Mesothelial cell of epicardium (in vitro differentiated cells): Measurements from ENCODE around the gene OPHN1. TPM values are rescaled to one million over a fixed set of nuclear protein-coding genes. Genes with fewer than 3 reads are reported as not detected.
"Not testable (repeated sequence)": the region's sequence is repeated elsewhere in the genome, so short reads cannot be mapped to it uniquely, and the experiment has no call there.

ENCODE experiments used
- DNase-seq, 2 experiments: peaks; one replicate each; pipeline ENCODE4 v3.0.0; 2021; ENCODE audit warnings: low spot score in 2 of 2; ENCODE audit not compliant: unreplicated experiment in 2 of 2
- H3K27ac Mint-ChIP-seq: 2 replicates; pipeline ENCODE4 v1.8.0; 2021; ENCODE audit warnings: mixed read lengths
- H3K27me3 Mint-ChIP-seq: 2 replicates; pipeline ENCODE4 v1.8.0; 2021; ENCODE audit warnings: low read depth, mixed read lengths
- H3K36me3 Mint-ChIP-seq: 2 replicates; pipeline ENCODE4 v1.8.0; 2021; ENCODE audit warnings: mixed read lengths
- H3K4me1 Mint-ChIP-seq: 2 replicates; pipeline ENCODE4 v1.8.0; 2021; ENCODE audit warnings: mixed read lengths
- H3K4me3 Mint-ChIP-seq: 2 replicates; pipeline ENCODE4 v1.8.0; 2021; ENCODE audit warnings: mild to moderate bottlenecking, moderate library complexity, mixed read lengths
- H3K9me3 Mint-ChIP-seq: 2 replicates; pipeline ENCODE4 v1.8.0; 2021; ENCODE audit warnings: mixed read lengths
- total RNA-seq: library from RNA; stranded (reverse); gene quantifications from 3 replicates; pipeline ENCODE4 v1.2.1, GENCODE V29; 2021
- TF ChIP-seq, protein P1 (sequence below): fragments of 200-600 bp; sonication (generic); IDR thresholded peaks from one replicate; pipeline ENCODE4 v1.5.0; 2021; ENCODE audit warnings: antibody characterized with exemption; ENCODE audit not compliant: unreplicated experiment

Gene OPHN1
- total RNA-seq, 1 donor from 2014 or later, result 8.6 TPM

DNA sequence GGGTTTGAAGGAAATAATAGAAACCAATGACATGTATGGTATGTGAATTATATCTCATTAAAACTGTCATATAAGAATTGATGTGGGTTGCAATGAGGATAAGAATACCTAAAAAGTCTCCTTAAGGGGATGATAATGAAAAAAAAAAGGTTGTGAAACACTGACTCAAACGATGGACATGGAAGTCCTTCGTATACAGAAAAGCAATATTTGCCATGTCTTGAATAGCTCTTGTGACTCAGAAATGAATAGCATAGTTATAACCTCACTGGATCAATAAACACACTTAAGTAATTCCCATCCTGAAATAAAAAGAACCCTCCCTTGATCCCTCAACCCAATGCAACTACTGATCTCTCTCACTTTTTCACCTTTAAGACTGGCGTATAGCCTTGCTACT, 89.7 kb downstream of the OPHN1 start:
- H3K27ac Mint-ChIP-seq, result no peak overlapping the region
- no peak overlapping the region for H3K4me3 Mint-ChIP-seq
- no peaks in the 10 kb centered on the region for H3K4me1 Mint-ChIP-seq
- DNase-seq, result no peak
- no peaks in the 10 kb centered on the region for H3K36me3 Mint-ChIP-seq
- H3K27me3 Mint-ChIP-seq, result no peaks in the 10 kb centered on the region
- TF ChIP-seq, protein P1, sequence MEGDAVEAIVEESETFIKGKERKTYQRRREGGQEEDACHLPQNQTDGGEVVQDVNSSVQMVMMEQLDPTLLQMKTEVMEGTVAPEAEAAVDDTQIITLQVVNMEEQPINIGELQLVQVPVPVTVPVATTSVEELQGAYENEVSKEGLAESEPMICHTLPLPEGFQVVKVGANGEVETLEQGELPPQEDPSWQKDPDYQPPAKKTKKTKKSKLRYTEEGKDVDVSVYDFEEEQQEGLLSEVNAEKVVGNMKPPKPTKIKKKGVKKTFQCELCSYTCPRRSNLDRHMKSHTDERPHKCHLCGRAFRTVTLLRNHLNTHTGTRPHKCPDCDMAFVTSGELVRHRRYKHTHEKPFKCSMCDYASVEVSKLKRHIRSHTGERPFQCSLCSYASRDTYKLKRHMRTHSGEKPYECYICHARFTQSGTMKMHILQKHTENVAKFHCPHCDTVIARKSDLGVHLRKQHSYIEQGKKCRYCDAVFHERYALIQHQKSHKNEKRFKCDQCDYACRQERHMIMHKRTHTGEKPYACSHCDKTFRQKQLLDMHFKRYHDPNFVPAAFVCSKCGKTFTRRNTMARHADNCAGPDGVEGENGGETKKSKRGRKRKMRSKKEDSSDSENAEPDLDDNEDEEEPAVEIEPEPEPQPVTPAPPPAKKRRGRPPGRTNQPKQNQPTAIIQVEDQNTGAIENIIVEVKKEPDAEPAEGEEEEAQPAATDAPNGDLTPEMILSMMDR, result no peak
- peaks cover 18% of the 10 kb centered on the region for H3K9me3 Mint-ChIP-seq

- Mint-ChIP-seq H3K36me3 (no peaks in the 10 kb centered on the region), H3K9me3 (no peaks in the 10 kb centered on the region), H3K4me3 (no peak overlapping the region), H3K4me1 (no peaks in the 10 kb centered on the region), H3K27ac (no peak overlapping the region), H3K27me3 (no peaks in the 10 kb centered on the region)
- TF ChIP-seq, protein P1, result no peak
- DNase-seq, result no peak
Measured at GRCh38 chrX:68332201-68332731, 101.0 kb downstream of the OPHN1 start.

- not testable (repeated sequence) for H3K36me3 Mint-ChIP-seq, H3K4me1 Mint-ChIP-seq, H3K9me3 Mint-ChIP-seq, H3K27me3 Mint-ChIP-seq, DNase-seq, H3K4me3 Mint-ChIP-seq, H3K27ac Mint-ChIP-seq
Measured at GRCh38 chrX:68326841-68327240, 106.5 kb downstream of the OPHN1 start.

DNA sequence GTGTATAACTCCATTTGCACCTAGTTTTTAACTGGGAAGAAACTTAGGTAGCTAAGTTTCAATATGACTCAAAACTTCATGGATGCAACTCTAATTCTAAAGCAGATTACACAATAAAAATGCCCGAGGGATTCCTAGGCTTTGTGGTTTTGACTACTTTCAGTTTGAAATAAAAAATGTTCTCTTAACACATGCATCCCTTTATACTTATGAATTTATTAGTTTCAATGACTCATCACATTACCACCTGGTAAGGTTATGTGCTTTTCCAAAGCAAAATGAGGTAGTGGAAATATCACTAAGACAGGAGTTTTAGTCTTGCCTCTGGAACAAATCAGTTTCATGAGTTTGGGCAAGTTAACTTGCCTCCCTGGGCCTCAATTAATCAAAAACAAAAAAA, 125.5 kb downstream of the OPHN1 start:
- Mint-ChIP-seq H3K27ac (peak overlapping the region; percentile 30), H3K4me1 (no peaks in the 10 kb centered on the region)

GRCh38 chrX:68304602-68305001, 128.7 kb downstream of the OPHN1 start:
- Mint-ChIP-seq H3K36me3 (no peaks in the 10 kb centered on the region), H3K4me1 (no peaks in the 10 kb centered on the region), H3K9me3 (peaks cover 12% of the 10 kb centered on the region), H3K27me3 (no peaks in the 10 kb centered on the region), H3K27ac (no peak overlapping the region), H3K4me3 (no peak overlapping the region)
- DNase-seq, result no peak
- TF ChIP-seq, protein P1, result no peak

More for the DNA sequence above, 125.5 kb downstream of the OPHN1 start:
- Mint-ChIP-seq H3K36me3 (no peaks in the 10 kb centered on the region), H3K9me3 (peaks cover 19% of the 10 kb centered on the region), H3K27me3 (no peaks in the 10 kb centered on the region), H3K4me3 (no peak overlapping the region)
- TF ChIP-seq, protein P1, result no peak
- no peak for DNase-seq

DNA sequence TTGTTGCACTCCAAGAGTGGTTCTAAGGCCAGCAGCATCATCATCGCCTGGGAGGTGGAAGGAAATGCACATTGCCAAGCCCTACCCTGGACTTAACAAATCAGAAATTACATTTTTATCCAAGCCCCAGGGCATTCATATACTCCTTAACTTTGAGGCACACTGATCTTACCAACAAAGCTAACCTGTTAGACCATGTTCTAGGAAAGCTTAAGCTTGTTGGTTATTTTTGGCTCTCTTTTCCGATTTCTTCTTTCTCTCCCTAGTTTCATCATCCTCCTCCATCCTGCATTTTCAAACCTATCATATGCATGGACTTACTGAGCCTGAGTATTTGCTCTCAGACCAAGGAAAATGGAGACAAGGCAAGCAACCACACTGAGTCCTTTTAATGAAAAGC, 133.4 kb downstream of the OPHN1 start:
- peaks cover 11% of the 10 kb centered on the region for H3K9me3 Mint-ChIP-seq
- no peaks in the 10 kb centered on the region for H3K36me3 Mint-ChIP-seq
- no peak overlapping the region for H3K4me3 Mint-ChIP-seq
- no peaks in the 10 kb centered on the region for H3K27me3 Mint-ChIP-seq
- H3K4me1 Mint-ChIP-seq, result no peaks in the 10 kb centered on the region
- no peak for DNase-seq
- TF ChIP-seq, protein P1, result no peak
- no peak overlapping the region for H3K27ac Mint-ChIP-seq
